ENCODE data around the gene SHC2. TPM values are rescaled to one million over a fixed set of nuclear protein-coding genes. Genes with fewer than 3 reads are reported as not detected.
"Not testable (repeated sequence)": the region's sequence is repeated elsewhere in the genome, so short reads cannot be mapped to it uniquely, and the experiment has no call there.

The SHC2 gene
- total RNA-seq, 2 experiments from 2014 or later: 0.21 TPM; not detected in 1

- ATAC-seq: no peak
- intact Hi-C loops (cut with DNase I, micrococcal nuclease): loop anchor here in 1 of 2 experiments (10.0 kb wide), 1 partner anchor 1502 kb away; no protein-coding TSS in a partner anchor
- Mint-ChIP-seq H3K27ac (no peak overlapping the region), H3K36me3 (ENCODE audit: low read depth) (no peaks in the 10 kb centered on the region), H3K4me3 (no peak overlapping the region), H3K4me1 (no peaks in the 10 kb centered on the region), H3K27me3 (peaks cover 2% of the 10 kb centered on the region), H3K9me3 (ENCODE audit: low read depth) (peaks cover 4% of the 10 kb centered on the region)
- POLR2A ChIA-PET: no interaction called here
- CTCF ChIA-PET: no interaction called here
- no peak for DNase-seq
These were observed 8.0 kb downstream of the SHC2 start for GRCh38 chr19:452829-453228.

GRCh38 chr19:450912-451481 lies 9.8 kb downstream of the SHC2 start:
- intact Hi-C loops (cut with DNase I, micrococcal nuclease): loop anchor here in 1 of 2 experiments (10.0 kb wide), 1 partner anchor 1504 kb away; no protein-coding TSS in a partner anchor
- H3K9me3 Mint-ChIP-seq (ENCODE audit: low read depth); H3K4me1 Mint-ChIP-seq; H3K27ac Mint-ChIP-seq; H3K27me3 Mint-ChIP-seq; H3K4me3 Mint-ChIP-seq; H3K36me3 Mint-ChIP-seq (ENCODE audit: low read depth); ATAC-seq; CTCF ChIA-PET; DNase-seq; POLR2A ChIA-PET: not testable (repeated sequence)

GRCh38 chr19:449916-450315 lies 10.9 kb downstream of the SHC2 start:
- DNase-seq: no peak
- CTCF ChIA-PET: no interaction called here
- intact Hi-C loops (cut with DNase I, micrococcal nuclease): loop anchor here in 1 of 2 experiments (10.0 kb wide), 1 partner anchor 1505 kb away; no protein-coding TSS in a partner anchor
- no peak overlapping the region for H3K27ac Mint-ChIP-seq
- H3K9me3 Mint-ChIP-seq (ENCODE audit: low read depth): peaks cover 4% of the 10 kb centered on the region
- H3K27me3 Mint-ChIP-seq: no peaks in the 10 kb centered on the region
- no peak overlapping the region for H3K4me3 Mint-ChIP-seq
- POLR2A ChIA-PET: no interaction called here
- no peak for ATAC-seq
- H3K4me1 Mint-ChIP-seq: no peaks in the 10 kb centered on the region
- H3K36me3 Mint-ChIP-seq (ENCODE audit: low read depth): no peaks in the 10 kb centered on the region

- peaks cover 4% of the 10 kb centered on the region for H3K9me3 Mint-ChIP-seq (ENCODE audit: low read depth)
- no peak overlapping the region for H3K27ac Mint-ChIP-seq
- H3K4me3 Mint-ChIP-seq: no peak overlapping the region
- no peak for DNase-seq
- intact Hi-C loops (cut with DNase I, micrococcal nuclease): no loop called here
- no peaks in the 10 kb centered on the region for H3K27me3 Mint-ChIP-seq
- no peak for ATAC-seq
- ChIA-PET CTCF (no interaction called here), POLR2A (no interaction called here)
- H3K36me3 Mint-ChIP-seq (ENCODE audit: low read depth): no peaks in the 10 kb centered on the region
- no peaks in the 10 kb centered on the region for H3K4me1 Mint-ChIP-seq
These were observed 12.8 kb downstream of the SHC2 start for GRCh38 chr19:447816-448560.

GRCh38 chr19:447064-447426 lies 13.8 kb downstream of the SHC2 start:
- H3K4me1 Mint-ChIP-seq: no peaks in the 10 kb centered on the region
- no peak for ATAC-seq
- peaks cover 5% of the 10 kb centered on the region for H3K9me3 Mint-ChIP-seq (ENCODE audit: low read depth)
- POLR2A ChIA-PET: no interaction called here
- intact Hi-C loops (cut with DNase I, micrococcal nuclease): no loop called here
- no peak overlapping the region for H3K27ac Mint-ChIP-seq
- no peak for DNase-seq
- H3K36me3 Mint-ChIP-seq (ENCODE audit: low read depth): no peaks in the 10 kb centered on the region
- CTCF ChIA-PET: no interaction called here
- H3K27me3 Mint-ChIP-seq: no peaks in the 10 kb centered on the region
- no peak overlapping the region for H3K4me3 Mint-ChIP-seq

- Mint-ChIP-seq H3K27me3 (peaks cover 15% of the 10 kb centered on the region), H3K27ac (no peak overlapping the region), H3K4me3 (no peak overlapping the region), H3K4me1 (no peaks in the 10 kb centered on the region), H3K9me3 (ENCODE audit: low read depth) (peaks cover 3% of the 10 kb centered on the region), H3K36me3 (ENCODE audit: low read depth) (no peaks in the 10 kb centered on the region)
- POLR2A ChIA-PET: no interaction called here
- DNase-seq (no peak), ATAC-seq (no peak)
- CTCF ChIA-PET: no interaction called here
- intact Hi-C loops (cut with DNase I, micrococcal nuclease): no loop called here
These were observed 16.1 kb downstream of the SHC2 start for GRCh38 chr19:444677-445210.

- ATAC-seq: no peak
- peaks cover 3% of the 10 kb centered on the region for H3K9me3 Mint-ChIP-seq (ENCODE audit: low read depth)
- no peak overlapping the region for H3K4me3 Mint-ChIP-seq
- ChIA-PET POLR2A (no interaction called here), CTCF (no interaction called here)
- intact Hi-C loops (cut with DNase I, micrococcal nuclease): no loop called here
- H3K27me3 Mint-ChIP-seq: peaks cover 15% of the 10 kb centered on the region
- no peaks in the 10 kb centered on the region for H3K4me1 Mint-ChIP-seq
- H3K27ac Mint-ChIP-seq: no peak overlapping the region
- no peaks in the 10 kb centered on the region for H3K36me3 Mint-ChIP-seq (ENCODE audit: low read depth)
- no peak for DNase-seq
These were observed 17.8 kb downstream of the SHC2 start for GRCh38 chr19:443005-443404.

- ChIA-PET POLR2A (no interaction called here), CTCF (no interaction called here)
- ATAC-seq: no peak
- no peak overlapping the region for H3K4me3 Mint-ChIP-seq
- no peaks in the 10 kb centered on the region for H3K4me1 Mint-ChIP-seq
- intact Hi-C loops (cut with DNase I, micrococcal nuclease): no loop called here
- no peaks in the 10 kb centered on the region for H3K36me3 Mint-ChIP-seq (ENCODE audit: low read depth)
- peaks cover 20% of the 10 kb centered on the region for H3K27me3 Mint-ChIP-seq
- peaks cover 3% of the 10 kb centered on the region for H3K9me3 Mint-ChIP-seq (ENCODE audit: low read depth)
- H3K27ac Mint-ChIP-seq: no peak overlapping the region
- no peak for DNase-seq
These were observed 18.7 kb downstream of the SHC2 start for GRCh38 chr19:442085-442484.

GRCh38 chr19:441213-441836 lies 19.5 kb downstream of the SHC2 start:
- no peaks in the 10 kb centered on the region for H3K4me1 Mint-ChIP-seq
- H3K27ac Mint-ChIP-seq: no peak overlapping the region
- POLR2A ChIA-PET: no interaction called here
- no peaks in the 10 kb centered on the region for H3K36me3 Mint-ChIP-seq (ENCODE audit: low read depth)
- no peak overlapping the region for H3K4me3 Mint-ChIP-seq
- H3K27me3 Mint-ChIP-seq: peaks cover 22% of the 10 kb centered on the region
- DNase-seq (no peak), ATAC-seq (no peak)
- H3K9me3 Mint-ChIP-seq (ENCODE audit: low read depth): peaks cover 3% of the 10 kb centered on the region
- intact Hi-C loops (cut with DNase I, micrococcal nuclease): no loop called here
- CTCF ChIA-PET: no interaction called here

- intact Hi-C loops (cut with DNase I, micrococcal nuclease): no loop called here
- no peak for DNase-seq
- no peaks in the 10 kb centered on the region for H3K36me3 Mint-ChIP-seq (ENCODE audit: low read depth)
- H3K27ac Mint-ChIP-seq: no peak overlapping the region
- peaks cover 23% of the 10 kb centered on the region for H3K27me3 Mint-ChIP-seq
- POLR2A ChIA-PET: no interaction called here
- ATAC-seq: no peak
- no peak overlapping the region for H3K4me3 Mint-ChIP-seq
- H3K9me3 Mint-ChIP-seq (ENCODE audit: low read depth): peaks cover 3% of the 10 kb centered on the region
- no peaks in the 10 kb centered on the region for H3K4me1 Mint-ChIP-seq
- CTCF ChIA-PET: no interaction called here
These were observed 20.2 kb downstream of the SHC2 start for GRCh38 chr19:440391-441212.

- POLR2A ChIA-PET: no interaction called here
- intact Hi-C loops (cut with DNase I, micrococcal nuclease): no loop called here
- H3K27me3 Mint-ChIP-seq: peaks cover 24% of the 10 kb centered on the region
- H3K27ac Mint-ChIP-seq: no peak overlapping the region
- no peak for DNase-seq
- CTCF ChIA-PET: no interaction called here
- ATAC-seq: no peak
- H3K4me3 Mint-ChIP-seq: no peak overlapping the region
- peaks cover 3% of the 10 kb centered on the region for H3K9me3 Mint-ChIP-seq (ENCODE audit: low read depth)
- H3K4me1 Mint-ChIP-seq: no peaks in the 10 kb centered on the region
- H3K36me3 Mint-ChIP-seq (ENCODE audit: low read depth): no peaks in the 10 kb centered on the region
These were observed 21.5 kb downstream of the SHC2 start for GRCh38 chr19:439167-439900.
